Gastroesophageal sphincter (tissue), 4 donors: ENCODE data around the gene COL4A2. TPM values are rescaled to one million over a fixed set of nuclear protein-coding genes. Genes with fewer than 3 reads are reported as not detected.

Experiments
- ATAC-seq: fragments of 150-250 bp; one replicate; pipeline ENCODE4 v1.9.1; 2016; ENCODE audit warnings: mild to moderate bottlenecking, moderate library complexity
- H3K27ac ChIP-seq, 4 donors: fragments of 200-600 bp; sonication (generic) in 3 of 4; 1 replicate in 3 of 4; 2 replicates in 1 of 4; pipeline ENCODE4 v1.5.1; 2016 to 2019
- H3K27me3 ChIP-seq: fragments of 200-600 bp; sonication (generic); one replicate; pipeline ENCODE4 v1.5.1; 2019
- H3K36me3 ChIP-seq, 2 donors: fragments of 200-600 bp; sonication (generic); one replicate each; pipeline ENCODE4 v1.5.1; 2019; ENCODE audit warnings: control low read depth in 1 of 2
- H3K4me1 ChIP-seq, 3 donors: fragments of 200-600 bp; sonication (generic); 1 replicate in 2 of 3; 2 replicates in 1 of 3; pipeline ENCODE4 v1.5.1; 2016 to 2019; ENCODE audit warnings: control low read depth in 2 of 3
- H3K4me3 ChIP-seq, 2 donors: fragments of 200-600 bp; sonication (generic); one replicate each; pipeline ENCODE4 v1.5.1; 2019; ENCODE audit warnings: mild to moderate bottlenecking in 1 of 2, moderate library complexity in 1 of 2
- H3K9me3 ChIP-seq, 3 donors: fragments of 200-600 bp; sonication (generic); one replicate each; pipeline ENCODE4 v1.5.1; 2017 to 2019; ENCODE audit warnings: control low read depth in 2 of 3
- EP300 ChIP-seq: sonication (generic); formaldehyde crosslinking; IDR thresholded peaks from one replicate; pipeline ENCODE4 v1.6.1; 2017; ENCODE audit warnings: antibody characterized with exemption, mild to moderate bottlenecking
- POLR2A ChIP-seq, 2 donors: fragments of 450-650 bp; IDR thresholded peaks; one replicate each; pipeline ENCODE4 v1.6.1; 2017; ENCODE audit warnings: antibody characterized with exemption in 2 of 2, mild to moderate bottlenecking in 2 of 2, moderate library complexity in 1 of 2
- POLR2AphosphoS5 ChIP-seq: sonication (generic); formaldehyde crosslinking; IDR thresholded peaks from one replicate; pipeline ENCODE4 v1.6.1; 2017; ENCODE audit warnings: antibody characterized with exemption
- WGBS, 2 donors: methylation state at CpG; one replicate each; pipeline ENCODE4 v1.1.5; 2018; ENCODE audit warnings: low coverage in 1 of 2; 5-methylcytosine and 5-hydroxymethylcytosine counted together
- total RNA-seq, 4 donors: library from RNA; depleted of rRNA; stranded (reverse); fragments of >200 nt; gene quantifications; one replicate each; pipeline ENCODE4 v1.1.0, GENCODE V29; 2016
- TF ChIP-seq, protein P1 (sequence below), 4 experiments: fragments of 200-600 bp in 2 of 4; fragments of 450-650 bp in 2 of 4; sonication (generic) in 1 of 4; IDR thresholded peaks; one replicate each; pipeline ENCODE4 v1.5.1; 2017 to 2019; ENCODE audit warnings: antibody characterized with exemption in 4 of 4, mild to moderate bottlenecking in 2 of 4, moderate library complexity in 2 of 4

Gene COL4A2
- total RNA-seq, 4 donors from 2014 or later, result 478 to 945 (median 543) TPM

DNA sequence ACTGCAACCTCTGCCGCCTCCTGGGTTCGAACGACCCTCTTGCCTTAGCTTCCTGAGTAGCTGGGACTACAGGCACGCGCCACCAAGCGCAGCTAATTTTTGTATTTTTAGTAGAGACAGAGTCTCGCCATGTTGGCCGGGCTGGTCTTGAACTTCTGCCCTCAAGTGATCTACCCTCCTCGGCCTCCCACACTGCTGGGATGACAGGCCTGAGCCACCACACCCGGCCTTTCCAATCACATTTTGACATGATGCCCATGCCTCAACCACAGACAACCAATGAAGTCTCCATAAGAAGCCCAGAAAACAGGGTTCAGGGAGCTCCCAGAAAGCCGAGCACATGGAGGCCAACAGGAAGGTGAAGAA is 242.7 kb downstream of the COL4A2 start:
- no peak for ATAC-seq
- no peaks in the 10 kb centered on the region for H3K9me3 ChIP-seq
- peaks cover 0 to 40% (median 0%) of the 10 kb centered on the region in 3 donors for H3K4me1 ChIP-seq
- TF ChIP-seq EP300 (no peak), POLR2AphosphoS5 (no peak), POLR2A (IDR thresholded peaks at IDR 0.05) (no peak)
- TF ChIP-seq, protein P1, sequence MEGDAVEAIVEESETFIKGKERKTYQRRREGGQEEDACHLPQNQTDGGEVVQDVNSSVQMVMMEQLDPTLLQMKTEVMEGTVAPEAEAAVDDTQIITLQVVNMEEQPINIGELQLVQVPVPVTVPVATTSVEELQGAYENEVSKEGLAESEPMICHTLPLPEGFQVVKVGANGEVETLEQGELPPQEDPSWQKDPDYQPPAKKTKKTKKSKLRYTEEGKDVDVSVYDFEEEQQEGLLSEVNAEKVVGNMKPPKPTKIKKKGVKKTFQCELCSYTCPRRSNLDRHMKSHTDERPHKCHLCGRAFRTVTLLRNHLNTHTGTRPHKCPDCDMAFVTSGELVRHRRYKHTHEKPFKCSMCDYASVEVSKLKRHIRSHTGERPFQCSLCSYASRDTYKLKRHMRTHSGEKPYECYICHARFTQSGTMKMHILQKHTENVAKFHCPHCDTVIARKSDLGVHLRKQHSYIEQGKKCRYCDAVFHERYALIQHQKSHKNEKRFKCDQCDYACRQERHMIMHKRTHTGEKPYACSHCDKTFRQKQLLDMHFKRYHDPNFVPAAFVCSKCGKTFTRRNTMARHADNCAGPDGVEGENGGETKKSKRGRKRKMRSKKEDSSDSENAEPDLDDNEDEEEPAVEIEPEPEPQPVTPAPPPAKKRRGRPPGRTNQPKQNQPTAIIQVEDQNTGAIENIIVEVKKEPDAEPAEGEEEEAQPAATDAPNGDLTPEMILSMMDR (IDR thresholded peaks at IDR 0.05), result no peak
- no peak overlapping the region for H3K4me3 ChIP-seq
- H3K27ac ChIP-seq, result no peak overlapping the region
- H3K27me3 ChIP-seq, result no peaks in the 10 kb centered on the region
- H3K36me3 ChIP-seq, result no peaks in the 10 kb centered on the region
- 91% methylated on average over 8 of the region's 11 CpGs; no CpG with 5 or more reads in 1 of the 2 donors for WGBS, 2 donors

DNA sequence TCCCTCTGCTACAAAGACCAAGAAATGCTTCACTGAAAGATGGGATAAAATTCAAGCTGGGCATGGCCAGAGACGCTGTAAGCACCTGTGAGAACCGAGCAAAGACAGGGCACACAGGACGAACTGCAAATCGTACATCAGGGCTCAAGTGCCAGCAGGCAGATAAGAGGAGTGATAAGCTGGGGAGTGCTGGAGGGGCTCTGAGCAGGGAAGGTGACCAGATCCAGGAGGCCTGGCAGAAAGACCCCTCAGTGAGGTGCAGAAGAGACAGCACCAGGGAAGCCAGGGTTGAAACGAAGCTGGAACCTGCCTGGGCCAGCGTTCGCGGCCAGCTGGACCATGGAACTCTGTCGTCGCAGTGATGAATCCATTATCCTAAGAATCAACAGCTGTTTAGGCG is 244.2 kb downstream of the COL4A2 start:
- TF ChIP-seq POLR2AphosphoS5 (no peak), POLR2A (IDR thresholded peaks at IDR 0.05) (no peak), EP300 (no peak)
- TF ChIP-seq, protein P1 (IDR thresholded peaks at IDR 0.05), result no peak
- 44 to 58% methylated on average over 4 to 5 of the region's 11 CpGs for WGBS, 2 donors
- H3K27ac ChIP-seq, result no peak overlapping the region

DNA sequence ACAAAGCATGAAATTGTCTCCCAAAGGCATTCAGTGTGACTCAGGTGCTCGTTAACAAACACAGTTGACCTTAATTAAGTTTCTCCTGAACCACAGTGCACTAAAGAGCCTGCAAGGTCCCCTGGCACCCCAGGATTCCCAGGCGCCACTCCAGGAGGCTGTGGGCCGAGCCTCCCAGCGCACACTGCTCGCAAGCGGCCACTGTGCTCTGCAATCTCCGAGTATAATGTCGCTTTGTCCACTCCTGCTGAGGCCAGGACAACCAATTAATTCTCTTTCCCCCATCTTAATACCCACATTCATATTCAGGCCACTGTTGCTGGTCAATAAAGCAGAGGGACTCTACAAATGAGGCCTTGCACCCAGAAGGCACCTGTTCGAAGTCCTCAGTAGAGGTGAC is 245.7 kb downstream of the COL4A2 start:
- no peak for TF ChIP-seq POLR2AphosphoS5
- TF ChIP-seq POLR2A (IDR thresholded peaks at IDR 0.05), result no peak
- TF ChIP-seq, protein P1 (IDR thresholded peaks at IDR 0.05), result no peak
- no peak for TF ChIP-seq EP300
- Histone ChIP-seq H3K4me3 (no peak overlapping the region), H3K27me3 (no peaks in the 10 kb centered on the region), H3K27ac (no peak overlapping the region), H3K9me3 (no peaks in the 10 kb centered on the region), H3K36me3 (peaks cover 0 to 25% of the 10 kb centered on the region in 2 donors), H3K4me1 (peaks cover 0 to 33% (median 0%) of the 10 kb centered on the region in 3 donors)
- 94 to 98% methylated on average over 3 to 7 of the region's 9 CpGs for WGBS, 2 donors
- ATAC-seq, result no peak

More for the DNA sequence above, 244.2 kb downstream of the COL4A2 start:
- Histone ChIP-seq H3K4me1 (peaks cover 0 to 42% (median 0%) of the 10 kb centered on the region in 3 donors), H3K4me3 (no peak overlapping the region), H3K27me3 (no peaks in the 10 kb centered on the region), H3K36me3 (peaks cover 0 to 10% of the 10 kb centered on the region in 2 donors), H3K9me3 (no peaks in the 10 kb centered on the region)
- ATAC-seq, result no peak

DNA sequence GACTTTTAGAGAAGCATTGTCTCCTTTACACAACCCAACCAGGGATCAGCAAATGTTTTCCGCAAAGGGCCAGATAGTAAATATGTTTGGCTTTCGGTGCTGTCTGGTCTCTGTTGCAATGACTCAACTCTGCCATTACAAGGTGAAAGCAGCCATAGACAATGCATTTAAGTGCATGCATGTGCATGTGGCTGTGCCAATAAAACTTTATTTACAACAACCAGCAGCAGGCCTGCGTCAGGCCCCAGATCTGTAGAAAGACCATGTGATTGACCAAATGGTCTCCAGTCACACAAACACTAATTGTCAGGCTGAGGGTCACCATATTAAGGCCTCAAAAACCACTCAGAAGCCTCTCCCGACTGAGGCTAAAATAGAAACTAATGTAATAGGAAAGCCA is 246.3 kb downstream of the COL4A2 start:
- TF ChIP-seq EP300 (no peak), POLR2A (IDR thresholded peaks at IDR 0.05) (no peak), POLR2AphosphoS5 (no peak)
- TF ChIP-seq, protein P1 (IDR thresholded peaks at IDR 0.05), result no peak
- Histone ChIP-seq H3K27ac (no peak overlapping the region), H3K4me3 (no peak overlapping the region), H3K9me3 (no peaks in the 10 kb centered on the region), H3K36me3 (peaks cover 0 to 28% of the 10 kb centered on the region in 2 donors), H3K4me1 (peaks cover 0 to 39% (median 0%) of the 10 kb centered on the region in 3 donors), H3K27me3 (no peaks in the 10 kb centered on the region)
- ATAC-seq, result no peak
- 63% methylated on average over 3 of the region's 4 CpGs; no CpG with 5 or more reads in 1 of the 2 donors for WGBS, 2 donors

DNA sequence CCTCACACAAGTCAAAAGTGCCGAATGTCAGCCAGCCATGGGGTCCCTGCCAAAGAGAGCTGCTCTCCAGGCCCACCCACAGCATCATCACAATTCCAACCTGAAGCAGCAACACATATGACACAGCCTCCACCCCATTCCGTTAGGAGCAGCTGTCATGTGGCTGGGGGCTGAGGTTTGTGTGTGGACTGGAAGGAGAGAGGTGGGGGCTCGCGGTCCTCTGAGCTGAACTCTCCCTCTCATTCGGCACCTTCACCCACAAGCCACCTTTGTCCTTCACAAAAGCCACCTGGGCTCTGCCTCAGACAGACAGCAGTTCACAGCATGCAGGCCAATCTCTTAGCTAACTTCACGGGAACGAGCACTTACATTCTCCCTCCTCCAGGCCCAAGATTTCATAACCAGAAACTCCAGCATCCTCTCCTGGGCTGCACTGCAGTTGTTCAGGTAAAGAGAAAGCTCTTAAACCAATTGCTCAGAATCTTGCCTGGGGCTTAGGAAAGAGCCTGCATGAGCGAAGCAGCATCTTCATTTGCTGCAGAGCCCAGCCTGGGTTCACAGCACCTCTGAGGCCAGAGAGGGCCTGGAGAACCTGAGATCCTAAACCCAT is 247.2 kb downstream of the COL4A2 start:
- no peak overlapping the region for H3K27ac ChIP-seq
- 80 to 82% methylated on average over 4 to 5 of the region's 8 CpGs for WGBS, 2 donors
- H3K9me3 ChIP-seq, result no peaks in the 10 kb centered on the region
- peaks cover 0 to 48% (median 0%) of the 10 kb centered on the region in 3 donors for H3K4me1 ChIP-seq
- TF ChIP-seq, protein P1 (IDR thresholded peaks at IDR 0.05), result no peak
- TF ChIP-seq POLR2AphosphoS5 (no peak), EP300 (no peak), POLR2A (IDR thresholded peaks at IDR 0.05) (no peak)
- no peaks in the 10 kb centered on the region for H3K27me3 ChIP-seq
- no peak for ATAC-seq
- peaks cover 0 to 28% of the 10 kb centered on the region in 2 donors for H3K36me3 ChIP-seq
- H3K4me3 ChIP-seq, result no peak overlapping the region
